ENCODE results near the gene REPS2.

- TF ChIP-seq CTCF (IDR thresholded peaks at IDR 0.05) = no peak
- no peak for TF ChIP-seq POLR2AphosphoS5 (IDR thresholded peaks at IDR 0.05)
- TF ChIP-seq POLR2A (IDR thresholded peaks at IDR 0.05) = no peak
- TF ChIP-seq EP300 (IDR thresholded peaks at IDR 0.05; ENCODE audit: low read depth) = no peak
Observed at GRCh38 chrX:17098516-17099247, 152.2 kb downstream of the REPS2 start.

Measured in transverse colon (tissue), 4 donors.